ENCODE measurements around the gene ACTR10.
A peak's percentile ranks its signal among the peaks of the same experiment; 100 is the strongest.

Gene ACTR10

GRCh38 chr14:58199726-58200479 lies at the start of gene ACTR10:
Gene ACTR10, plus strand, starts transcription at chr14:58200149. Its CDS starts 69 bp downstream, at chr14:58200218.
- peak; percentile 70 to 86 (median 76) for DNase-seq (ENCODE audit: low read depth in 2 of 3, low spot score in 2 of 3)

GRCh38 chr14:58150243-58150805 lies 49.6 kb upstream of the ACTR10 start:
- DNase-seq (ENCODE audit: low read depth in 2 of 3, low spot score in 2 of 3), result no peak

GRCh38 chr14:58151133-58152013 lies 48.6 kb upstream of the ACTR10 start:
- no peak for DNase-seq (ENCODE audit: low read depth in 2 of 3, low spot score in 2 of 3)

GRCh38 chr14:58152014-58152857 lies 47.7 kb upstream of the ACTR10 start, which contains the start of gene ARMH4:
Gene ARMH4, minus strand, starts transcription at chr14:58152213. Its CDS starts 12,855 bp downstream, at chr14:58139358.
- peak in 2 of 3 experiments; percentile 7 to 39 for DNase-seq (ENCODE audit: low read depth in 2 of 3, low spot score in 2 of 3)

GRCh38 chr14:58160561-58160960 lies 39.4 kb upstream of the ACTR10 start:
- DNase-seq (ENCODE audit: low read depth in 2 of 3, low spot score in 2 of 3), result no peak

- DNase-seq (ENCODE audit: low read depth in 2 of 3, low spot score in 2 of 3), result peak; percentile 23 to 68 (median 66)
Observed at GRCh38 chr14:58166005-58166983, 33.7 kb upstream of the ACTR10 start.

- no peak for DNase-seq (ENCODE audit: low read depth in 2 of 3, low spot score in 2 of 3)
Observed at GRCh38 chr14:58167057-58167456, 32.9 kb upstream of the ACTR10 start.

- DNase-seq (ENCODE audit: low read depth in 2 of 3, low spot score in 2 of 3), result no peak
Observed at GRCh38 chr14:58167891-58168290, 32.1 kb upstream of the ACTR10 start.

GRCh38 chr14:58171090-58171489 lies 28.9 kb upstream of the ACTR10 start:
- DNase-seq (ENCODE audit: low read depth in 2 of 3, low spot score in 2 of 3), result peak in 1 of 3 experiments; percentile 2

- DNase-seq (ENCODE audit: low read depth in 2 of 3, low spot score in 2 of 3), result no peak
Observed at GRCh38 chr14:58177125-58177524, 22.8 kb upstream of the ACTR10 start.

- DNase-seq (ENCODE audit: low read depth in 2 of 3, low spot score in 2 of 3), result no peak
Observed at GRCh38 chr14:58189176-58189575, 10.8 kb upstream of the ACTR10 start.

- DNase-seq (ENCODE audit: low read depth in 2 of 3, low spot score in 2 of 3), result no peak
Observed at GRCh38 chr14:58191763-58192601, 8.0 kb upstream of the ACTR10 start.

GRCh38 chr14:58193542-58193941 lies 6.4 kb upstream of the ACTR10 start:
- DNase-seq (ENCODE audit: low read depth in 2 of 3, low spot score in 2 of 3), result no peak

- no peak for DNase-seq (ENCODE audit: low read depth in 2 of 3, low spot score in 2 of 3)
Observed at GRCh38 chr14:58196198-58196597, 3.8 kb upstream of the ACTR10 start.

GRCh38 chr14:58198086-58198485 lies 1.9 kb upstream of the ACTR10 start:
- DNase-seq (ENCODE audit: low read depth in 2 of 3, low spot score in 2 of 3), result no peak

GRCh38 chr14:58200480-58200841 lies 512 bp downstream of the ACTR10 start:
- no peak for DNase-seq (ENCODE audit: low read depth in 2 of 3, low spot score in 2 of 3)

GRCh38 chr14:58200846-58201245 lies 897 bp downstream of the ACTR10 start:
- DNase-seq (ENCODE audit: low read depth in 2 of 3, low spot score in 2 of 3), result no peak

GRCh38 chr14:58213176-58213575 lies 13.2 kb downstream of the ACTR10 start:
- no peak for DNase-seq (ENCODE audit: low read depth in 2 of 3, low spot score in 2 of 3)

Data from activated CD8-positive, alpha-beta memory T cell treated with anti-CD3 and anti-CD28 coated beads for 48 hours (primary cell).